Fibroblast of skin of left quadriceps (primary cell): ENCODE data around the gene CCDC71.

Source experiments
- DNase-seq, 2 experiments: peaks; one replicate each; pipeline ENCODE4 v3.0.0-alpha.2; 2013; ENCODE audit warnings: low read depth in 2 of 2

The CCDC71 gene

DNA sequence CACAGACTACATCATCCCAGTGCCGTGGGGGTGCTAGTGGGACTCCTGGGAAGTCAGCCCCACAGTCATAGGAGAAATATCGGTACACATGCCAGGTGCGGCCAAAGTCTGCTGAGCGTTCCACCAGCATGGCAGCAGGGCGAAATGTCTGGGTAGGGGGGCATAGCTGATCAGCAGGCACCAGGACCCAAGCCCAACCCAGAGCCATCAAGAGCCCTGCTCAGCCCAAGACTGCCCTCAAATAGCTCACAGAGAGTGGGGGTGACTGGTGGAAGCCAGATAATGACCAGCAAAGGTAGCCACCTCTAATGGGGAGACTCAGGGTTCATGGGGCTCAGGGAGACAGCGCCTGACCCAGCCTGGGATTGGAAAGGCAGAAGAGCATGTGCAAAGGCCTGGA, 34.6 kb downstream of the CCDC71 start:
- DNase-seq, result no peak

DNA sequence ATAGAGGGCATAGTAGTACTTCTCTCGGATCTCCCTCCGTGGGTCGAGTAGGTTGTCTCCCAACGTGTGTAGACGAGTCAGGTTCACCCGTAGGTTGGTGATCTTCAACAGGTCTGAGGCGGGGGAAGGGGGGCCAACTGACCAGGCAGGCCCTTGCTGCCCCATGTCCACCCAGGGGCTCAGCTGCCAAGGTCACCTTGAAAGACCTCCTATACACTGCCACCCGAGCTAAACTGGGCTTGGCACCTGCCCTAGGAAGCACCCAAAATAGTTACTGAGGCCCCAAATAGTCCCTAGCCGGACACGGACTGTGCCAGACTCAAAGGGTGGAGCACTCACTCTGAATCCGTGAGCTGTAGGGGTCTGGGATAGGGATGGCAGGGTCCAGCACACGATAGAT, 35.1 kb downstream of the CCDC71 start:
- no peak for DNase-seq

DNA sequence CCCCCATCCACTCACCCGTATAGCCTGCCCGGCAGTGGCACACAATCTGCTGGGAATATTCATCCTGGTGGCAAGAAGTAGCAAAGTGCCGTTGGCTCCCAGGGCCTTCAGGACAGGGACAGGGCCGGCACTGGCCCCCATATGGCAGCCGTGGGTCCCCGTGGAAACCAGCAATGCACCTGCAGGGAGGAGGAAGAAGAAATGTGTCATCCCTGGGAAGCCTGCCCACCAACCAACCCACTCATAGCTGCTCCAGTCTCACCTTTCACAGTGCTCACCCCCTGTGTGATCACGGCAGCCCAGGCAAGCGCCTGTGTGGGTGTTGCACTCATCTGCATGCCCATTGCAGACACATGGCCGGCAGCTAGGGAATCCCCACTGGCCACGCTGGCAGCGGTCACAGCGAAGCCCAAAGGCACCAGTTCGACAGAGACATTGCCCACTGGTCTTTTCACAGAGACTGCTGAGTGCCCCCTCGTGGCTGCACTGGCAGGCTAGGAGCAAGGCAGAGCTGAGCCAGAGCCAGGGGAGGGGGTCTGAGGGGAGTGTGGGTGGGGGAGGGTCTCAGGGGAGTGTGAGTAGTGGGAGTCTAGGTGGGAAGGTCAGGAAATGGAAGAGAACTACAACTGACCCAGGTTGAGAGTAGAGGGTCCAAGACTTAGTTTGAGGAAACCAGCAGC, 41.0 kb downstream of the CCDC71 start:
- DNase-seq, result no peak

DNA sequence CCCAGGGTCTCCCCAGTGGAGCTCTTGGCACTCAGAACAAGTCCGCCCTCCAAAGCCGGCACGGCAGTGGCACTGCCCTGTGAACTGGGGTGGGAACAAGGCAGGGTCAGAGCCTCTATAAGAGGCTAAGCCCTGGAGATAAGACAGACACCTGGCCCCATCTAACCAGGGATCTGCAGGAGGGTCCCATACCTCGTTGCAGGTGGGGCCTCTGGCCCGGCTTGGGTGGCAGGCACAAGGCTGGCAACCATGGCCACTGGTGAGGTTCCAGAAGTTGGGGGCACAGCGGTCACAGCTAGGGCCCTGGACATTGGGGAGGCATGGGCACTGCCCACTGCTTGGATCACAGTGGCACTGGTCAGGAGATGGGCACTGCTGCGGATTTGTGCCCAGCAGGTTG, 41.9 kb downstream of the CCDC71 start:
- DNase-seq, result no peak

DNA sequence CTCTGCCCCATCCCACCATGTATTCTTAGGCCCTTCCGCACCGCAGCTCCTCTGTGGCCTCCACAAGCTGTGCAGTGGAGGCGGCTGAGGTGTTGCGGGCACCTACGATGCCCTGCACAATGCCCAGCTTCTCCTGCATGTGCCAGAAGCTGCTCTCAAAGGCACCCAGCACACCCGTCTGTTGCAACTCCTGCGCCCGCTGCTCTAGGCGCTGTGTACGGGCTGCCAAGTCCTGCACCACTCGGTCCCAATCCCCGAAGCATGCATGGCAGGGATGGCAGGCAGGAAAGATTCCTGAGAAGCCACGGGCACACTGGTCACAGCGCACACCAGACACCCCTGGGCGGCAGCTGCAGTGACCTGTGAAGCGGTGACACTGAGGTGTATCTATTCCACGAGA, 42.4 kb downstream of the CCDC71 start:
- no peak for DNase-seq

DNA sequence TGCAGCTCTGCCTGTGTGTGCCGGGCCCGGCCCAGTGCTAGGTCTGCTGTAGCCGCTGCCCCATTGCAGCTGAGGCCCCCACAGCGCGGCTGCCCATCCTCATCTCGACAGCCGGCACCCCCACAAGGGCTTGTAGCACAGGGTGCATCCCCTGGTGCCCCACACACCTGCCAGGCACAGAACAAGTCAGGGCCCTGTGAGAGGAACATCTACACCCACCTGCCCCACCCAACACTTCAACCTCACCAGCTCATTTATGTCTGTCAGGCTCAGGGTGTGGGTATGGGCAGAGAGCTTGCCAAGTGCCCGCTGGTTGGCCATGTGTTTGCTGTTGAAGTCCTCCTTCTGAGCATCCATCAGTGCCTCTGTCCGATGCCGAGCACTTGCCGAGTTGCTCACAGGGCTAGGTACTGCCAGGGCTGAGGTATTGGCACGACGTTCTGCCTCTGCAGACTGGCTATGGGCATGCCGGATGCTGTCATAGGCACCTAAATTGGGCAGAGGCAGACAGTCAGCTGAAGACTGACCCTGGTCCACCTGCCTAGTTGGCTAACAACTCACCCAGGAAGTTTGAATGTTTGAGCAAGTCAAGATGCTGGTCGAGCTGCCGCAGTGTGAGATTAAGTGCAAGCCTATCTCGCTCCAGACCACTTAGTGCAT, 43.1 kb downstream of the CCDC71 start:
- DNase-seq, result no peak

DNA sequence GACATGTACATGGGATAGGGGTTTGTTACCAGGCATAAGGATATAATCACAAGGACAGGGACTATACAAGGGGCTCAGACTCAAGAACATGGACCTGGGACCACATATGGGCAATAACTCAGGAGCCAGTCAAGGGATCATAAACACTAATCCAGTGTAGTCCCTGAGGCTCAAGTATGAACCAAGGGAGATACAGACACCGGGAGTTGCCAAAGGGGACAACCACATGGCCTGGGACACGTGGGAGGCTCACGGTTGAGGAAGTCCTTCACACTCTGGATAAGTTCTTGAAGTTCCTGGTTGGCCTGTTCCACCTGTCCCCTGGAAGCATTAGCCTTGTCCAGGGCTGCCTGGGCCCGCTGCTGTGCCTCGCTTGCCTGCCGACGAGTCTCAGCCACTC, 43.7 kb downstream of the CCDC71 start:
- DNase-seq, result no peak

DNA sequence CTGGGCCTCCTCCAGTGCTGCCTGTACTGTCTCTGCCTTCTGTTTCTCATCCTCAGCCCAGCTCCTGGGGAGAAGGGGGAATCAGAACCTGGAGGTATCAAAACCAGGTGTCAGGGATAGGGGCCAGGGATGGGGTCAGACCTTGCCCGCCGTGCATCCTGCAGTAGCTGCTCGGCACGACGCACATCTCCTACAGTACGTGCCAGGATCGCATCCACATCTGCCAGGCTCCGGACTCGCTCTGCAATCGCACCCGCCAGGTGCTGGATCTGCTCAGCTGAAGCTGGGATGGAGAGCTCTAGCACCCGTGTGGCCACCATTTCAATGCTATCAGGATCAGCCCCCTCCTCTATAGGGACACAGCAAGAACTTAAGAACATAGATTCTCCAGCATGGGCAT, 44.1 kb downstream of the CCDC71 start:
- no peak for DNase-seq

DNA sequence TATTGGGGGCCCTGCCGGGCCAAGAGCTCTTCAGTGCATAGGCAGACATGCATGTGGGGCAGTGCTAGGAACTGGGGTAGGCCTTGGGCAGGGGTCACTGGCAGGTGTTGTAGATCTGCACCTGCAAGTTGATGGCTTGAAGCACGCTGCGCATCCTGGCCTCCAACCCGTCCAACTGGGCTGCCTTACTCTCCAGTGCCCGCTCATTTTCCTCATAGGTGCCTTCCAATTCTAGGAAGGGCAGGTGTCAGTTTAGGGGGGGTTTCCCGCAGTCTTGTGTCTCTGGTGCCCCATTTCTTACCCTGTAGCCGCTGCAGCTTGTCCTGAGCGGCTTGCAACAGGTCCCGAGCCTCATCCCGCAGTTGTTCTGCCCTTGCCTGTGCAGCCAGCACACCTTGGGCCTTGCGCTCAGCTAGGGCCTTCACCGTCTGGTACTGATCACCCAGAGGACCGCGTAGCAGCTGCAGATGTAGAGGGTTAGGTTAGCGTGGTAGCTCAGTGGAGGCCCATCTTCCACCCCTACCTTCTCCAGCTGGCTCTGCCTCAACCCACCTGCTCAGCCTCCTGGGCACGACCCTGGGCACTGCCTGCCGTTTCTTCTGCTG, 44.9 kb downstream of the CCDC71 start:
- DNase-seq, result no peak

DNA sequence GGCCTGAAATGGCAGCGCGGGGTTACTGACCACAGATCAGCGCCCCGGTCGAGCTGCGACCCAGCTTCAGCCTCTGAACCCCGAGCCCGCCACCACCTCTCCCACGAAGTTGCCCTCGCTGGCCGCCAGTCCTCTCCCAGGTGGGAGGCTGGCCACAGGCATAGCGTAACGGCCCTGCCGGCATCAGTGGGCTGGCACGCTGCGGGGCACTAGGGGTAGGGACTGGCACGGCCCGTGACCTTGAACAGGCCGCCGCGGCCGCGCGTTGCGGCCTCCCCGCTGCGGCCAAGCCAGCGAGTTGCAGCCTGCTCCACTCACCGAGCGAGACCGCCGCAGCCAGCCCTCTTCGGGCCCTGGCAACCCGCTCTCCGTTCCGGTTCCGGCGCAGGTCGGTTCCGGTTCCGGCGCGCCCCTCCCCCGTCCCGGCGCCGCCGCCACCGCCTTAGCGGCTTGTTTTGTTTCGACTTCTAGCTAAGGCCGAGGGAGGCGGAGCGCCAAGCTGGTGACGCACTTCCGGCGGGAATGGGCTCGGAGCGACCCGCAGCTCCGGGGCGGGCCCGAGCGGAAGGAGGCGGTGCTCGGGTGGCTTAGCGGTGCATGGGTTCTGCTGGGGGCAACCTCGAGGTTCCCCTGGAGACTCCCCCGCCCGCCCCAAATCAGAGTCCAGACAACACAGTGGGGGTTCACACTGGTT, 45.5 kb downstream of the CCDC71 start, which contains the start of gene USP19:
Gene USP19, minus strand, starts transcription at position 386 of the 694 bp plus-strand sequence. CDS start 1,678 bp downstream, outside the sequence.
- DNase-seq, result peak; percentile 83

DNA sequence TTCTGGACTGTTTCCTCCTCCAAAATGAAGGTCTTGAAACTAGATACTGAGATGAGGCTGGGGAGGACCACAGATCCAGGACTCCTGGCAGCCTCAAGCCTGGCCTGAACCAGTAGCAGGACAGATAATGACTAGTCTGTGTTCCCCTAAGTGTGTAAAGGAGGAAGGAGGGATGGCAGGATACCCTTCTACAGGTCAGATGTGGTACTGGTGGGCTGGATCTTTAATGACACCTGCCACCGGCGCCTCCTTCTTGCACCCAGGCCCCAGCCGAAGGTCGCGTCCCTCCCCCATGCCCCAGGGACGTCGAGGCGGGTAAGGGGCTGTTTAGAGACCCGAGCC, 46.1 kb downstream of the CCDC71 start:
- no peak for DNase-seq

DNA sequence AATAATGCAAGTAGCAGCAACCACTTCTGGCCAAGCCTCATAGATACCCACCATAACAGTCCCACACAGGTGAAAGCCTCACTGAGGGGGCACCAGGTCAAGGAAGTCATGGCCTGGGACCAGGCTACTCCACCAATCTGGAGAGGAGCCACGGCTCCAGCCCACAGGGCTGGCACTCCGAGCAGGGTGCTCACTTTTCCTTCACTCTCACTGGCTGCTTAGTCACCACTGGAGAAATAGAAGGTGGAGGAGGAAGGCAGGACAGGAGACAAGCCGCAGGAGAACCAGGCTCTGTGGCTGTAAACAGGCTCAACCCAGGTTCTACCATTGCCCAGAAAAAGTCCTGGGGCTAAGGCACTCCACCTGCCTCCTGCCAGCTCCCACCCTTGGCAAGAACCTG, 46.7 kb downstream of the CCDC71 start:
- DNase-seq, result no peak

DNA sequence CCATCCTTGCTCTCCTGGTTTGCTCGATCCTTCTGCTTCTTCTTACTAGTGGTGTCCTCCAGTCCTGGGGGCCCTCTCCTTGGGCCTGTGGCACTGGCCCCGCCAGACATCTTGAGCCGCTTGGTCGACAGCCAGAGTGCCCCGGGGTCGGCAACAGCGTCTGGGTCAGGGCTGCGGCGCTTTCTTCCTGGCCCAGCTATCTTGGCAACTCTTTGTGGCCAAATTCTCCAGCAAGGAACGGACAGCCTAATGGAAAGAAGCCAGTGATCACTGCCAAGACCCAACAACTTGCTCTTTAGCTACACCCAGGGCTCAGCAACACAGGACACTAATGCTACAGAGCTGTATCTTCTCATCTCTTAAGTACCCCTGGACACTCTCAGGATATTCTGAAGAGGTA, 47.1 kb downstream of the CCDC71 start:
- no peak for DNase-seq
